ENCODE measurements around the gene SENP1.

SENP1 gene

GRCh38 chr12:48043771-48044170 is 62.1 kb downstream of the SENP1 start:
- Histone ChIP-seq H3K9me3 (ENCODE audit: control insufficient read depth, low read length) (no peaks in the 10 kb centered on the region), H2BK12ac (ENCODE audit: low read length in 2 of 2) (no peak overlapping the region), H3K27ac (ENCODE audit: low read length, poor library complexity, severe bottlenecking) (no peak overlapping the region), H3K9ac (ENCODE audit: low read length) (no peak overlapping the region), H3K18ac (ENCODE audit: low read depth in 1 of 2, low read length in 2 of 2) (no peak overlapping the region), H3K36me3 (ENCODE audit: control insufficient read depth in 1 of 2, insufficient read depth in 2 of 2, low read depth in 1 of 2, low read length in 2 of 2) (peaks cover 8 to 56% of the 10 kb centered on the region in 2 experiments), H2AFZ (ENCODE audit: low read depth, low read length) (no peak overlapping the region), H3K4me3 (ENCODE audit: insufficient read depth in 1 of 2, low read depth in 1 of 2, low read length in 2 of 2) (no peak overlapping the region), H2BK5ac (ENCODE audit: low read depth, low read length, poor library complexity, severe bottlenecking) (no peak overlapping the region), H3K4me1 (ENCODE audit: control insufficient read depth, insufficient read depth, low read depth, low read length) (no peaks in the 10 kb centered on the region), H3K4me2 (ENCODE audit: low read length, poor library complexity, severe bottlenecking) (no peak overlapping the region), H3K79me1 (replicated peaks; ENCODE audit: low read length, poor library complexity, severe bottlenecking) (no peaks in the 10 kb centered on the region), H3K14ac (ENCODE audit: low read length in 2 of 2) (no peak overlapping the region), H3K4ac (ENCODE audit: low read depth in 1 of 2, low read length in 2 of 2) (no peak overlapping the region), H3K23ac (ENCODE audit: low read length in 2 of 2) (no peak overlapping the region), H2AK5ac (ENCODE audit: low read length, severe bottlenecking) (no peak overlapping the region), H3K27me3 (ENCODE audit: control insufficient read depth in 1 of 2, insufficient read depth in 1 of 2, low read length in 2 of 2) (no peaks in the 10 kb centered on the region), H2BK120ac (ENCODE audit: low read depth, low read length) (no peak overlapping the region), H4K8ac (ENCODE audit: low read length) (no peak overlapping the region), H2BK15ac (ENCODE audit: low read depth, poor library complexity, severe bottlenecking) (no peak overlapping the region), H4K91ac (ENCODE audit: low read length) (no peak overlapping the region)
- 100% methylated on average over 1 of the region's 4 CpGs for WGBS
- DNase-seq = no peak

GRCh38 chr12:48041591-48042423 is 64.1 kb downstream of the SENP1 start:
- Histone ChIP-seq H3K27me3 (ENCODE audit: control insufficient read depth in 1 of 2, insufficient read depth in 1 of 2, low read length in 2 of 2) (peaks cover 0 to 13% of the 10 kb centered on the region in 2 experiments), H3K9ac (ENCODE audit: low read length) (no peak overlapping the region), H4K8ac (ENCODE audit: low read length) (no peak overlapping the region), H3K36me3 (ENCODE audit: control insufficient read depth in 1 of 2, insufficient read depth in 2 of 2, low read depth in 1 of 2, low read length in 2 of 2) (peaks cover 8 to 36% of the 10 kb centered on the region in 2 experiments), H3K4me1 (ENCODE audit: control insufficient read depth, insufficient read depth, low read depth, low read length) (peaks cover 9% of the 10 kb centered on the region), H3K9me3 (ENCODE audit: control insufficient read depth, low read length) (no peaks in the 10 kb centered on the region), H3K4me3 (ENCODE audit: insufficient read depth in 1 of 2, low read depth in 1 of 2, low read length in 2 of 2) (no peak overlapping the region), H4K91ac (ENCODE audit: low read length) (no peak overlapping the region), H2AFZ (ENCODE audit: low read depth, low read length) (no peak overlapping the region), H2AK5ac (ENCODE audit: low read length, severe bottlenecking) (no peak overlapping the region), H3K23ac (ENCODE audit: low read length in 2 of 2) (no peak overlapping the region), H3K4me2 (ENCODE audit: low read length, poor library complexity, severe bottlenecking) (no peak overlapping the region), H3K27ac (ENCODE audit: low read length, poor library complexity, severe bottlenecking) (no peak overlapping the region), H2BK5ac (ENCODE audit: low read depth, low read length, poor library complexity, severe bottlenecking) (no peak overlapping the region), H2BK12ac (ENCODE audit: low read length in 2 of 2) (no peak overlapping the region), H2BK15ac (ENCODE audit: low read depth, poor library complexity, severe bottlenecking) (no peak overlapping the region), H2BK120ac (ENCODE audit: low read depth, low read length) (no peak overlapping the region), H3K14ac (ENCODE audit: low read length in 2 of 2) (no peak overlapping the region), H3K4ac (ENCODE audit: low read depth in 1 of 2, low read length in 2 of 2) (no peak overlapping the region), H3K18ac (ENCODE audit: low read depth in 1 of 2, low read length in 2 of 2) (no peak overlapping the region), H3K79me1 (replicated peaks; ENCODE audit: low read length, poor library complexity, severe bottlenecking) (no peaks in the 10 kb centered on the region)
- DNase-seq = no peak
- 84% methylated on average over 3 of the region's 5 CpGs for WGBS

- H4K91ac ChIP-seq (ENCODE audit: low read length) = no peak overlapping the region
- no peak overlapping the region for H3K9ac ChIP-seq (ENCODE audit: low read length)
- H3K27ac ChIP-seq (ENCODE audit: low read length, poor library complexity, severe bottlenecking) = no peak overlapping the region
- no peak overlapping the region for H3K4ac ChIP-seq (ENCODE audit: low read depth in 1 of 2, low read length in 2 of 2)
- no peak overlapping the region for H3K4me2 ChIP-seq (ENCODE audit: low read length, poor library complexity, severe bottlenecking)
- no peak overlapping the region for H4K8ac ChIP-seq (ENCODE audit: low read length)
- H3K27me3 ChIP-seq (ENCODE audit: control insufficient read depth in 1 of 2, insufficient read depth in 1 of 2, low read length in 2 of 2) = peaks cover 0 to 13% of the 10 kb centered on the region in 2 experiments
- H2AFZ ChIP-seq (ENCODE audit: low read depth, low read length) = no peak overlapping the region
- H2BK12ac ChIP-seq (ENCODE audit: low read length in 2 of 2) = no peak overlapping the region
- H3K23ac ChIP-seq (ENCODE audit: low read length in 2 of 2) = no peak overlapping the region
- peaks cover 8 to 22% of the 10 kb centered on the region in 2 experiments for H3K36me3 ChIP-seq (ENCODE audit: control insufficient read depth in 1 of 2, insufficient read depth in 2 of 2, low read depth in 1 of 2, low read length in 2 of 2)
- no peak overlapping the region for H3K14ac ChIP-seq (ENCODE audit: low read length in 2 of 2)
- no peaks in the 10 kb centered on the region for H3K79me1 ChIP-seq (replicated peaks; ENCODE audit: low read length, poor library complexity, severe bottlenecking)
- no peak for DNase-seq
- 95% methylated on average over 2 of the region's 3 CpGs for WGBS
- H2AK5ac ChIP-seq (ENCODE audit: low read length, severe bottlenecking) = no peak overlapping the region
- H3K18ac ChIP-seq (ENCODE audit: low read depth in 1 of 2, low read length in 2 of 2) = no peak overlapping the region
- H2BK120ac ChIP-seq (ENCODE audit: low read depth, low read length) = no peak overlapping the region
- H3K9me3 ChIP-seq (ENCODE audit: control insufficient read depth, low read length) = no peaks in the 10 kb centered on the region
- no peak overlapping the region for H3K4me3 ChIP-seq (ENCODE audit: insufficient read depth in 1 of 2, low read depth in 1 of 2, low read length in 2 of 2)
- no peak overlapping the region for H2BK5ac ChIP-seq (ENCODE audit: low read depth, low read length, poor library complexity, severe bottlenecking)
- H2BK15ac ChIP-seq (ENCODE audit: low read depth, poor library complexity, severe bottlenecking) = no peak overlapping the region
- H3K4me1 ChIP-seq (ENCODE audit: control insufficient read depth, insufficient read depth, low read depth, low read length) = peaks cover 10% of the 10 kb centered on the region
Measured at GRCh38 chr12:48040354-48040753, 65.5 kb downstream of the SENP1 start.

GRCh38 chr12:48039151-48039550 is 66.7 kb downstream of the SENP1 start:
- Histone ChIP-seq H2BK15ac (ENCODE audit: low read depth, poor library complexity, severe bottlenecking) (no peak overlapping the region), H3K27me3 (ENCODE audit: control insufficient read depth in 1 of 2, insufficient read depth in 1 of 2, low read length in 2 of 2) (peaks cover 0 to 13% of the 10 kb centered on the region in 2 experiments), H3K27ac (ENCODE audit: low read length, poor library complexity, severe bottlenecking) (no peak overlapping the region), H3K4me1 (ENCODE audit: control insufficient read depth, insufficient read depth, low read depth, low read length) (peaks cover 10% of the 10 kb centered on the region), H2AK5ac (ENCODE audit: low read length, severe bottlenecking) (no peak overlapping the region), H2AFZ (ENCODE audit: low read depth, low read length) (no peak overlapping the region), H3K9me3 (ENCODE audit: control insufficient read depth, low read length) (no peaks in the 10 kb centered on the region), H3K9ac (ENCODE audit: low read length) (no peak overlapping the region), H2BK12ac (ENCODE audit: low read length in 2 of 2) (no peak overlapping the region), H3K4me3 (ENCODE audit: insufficient read depth in 1 of 2, low read depth in 1 of 2, low read length in 2 of 2) (no peak overlapping the region), H3K4ac (ENCODE audit: low read depth in 1 of 2, low read length in 2 of 2) (no peak overlapping the region), H4K8ac (ENCODE audit: low read length) (no peak overlapping the region), H3K79me1 (replicated peaks; ENCODE audit: low read length, poor library complexity, severe bottlenecking) (no peaks in the 10 kb centered on the region), H3K14ac (ENCODE audit: low read length in 2 of 2) (no peak overlapping the region), H3K4me2 (ENCODE audit: low read length, poor library complexity, severe bottlenecking) (no peak overlapping the region), H3K18ac (ENCODE audit: low read depth in 1 of 2, low read length in 2 of 2) (no peak overlapping the region), H2BK120ac (ENCODE audit: low read depth, low read length) (no peak overlapping the region), H2BK5ac (ENCODE audit: low read depth, low read length, poor library complexity, severe bottlenecking) (no peak overlapping the region), H4K91ac (ENCODE audit: low read length) (no peak overlapping the region), H3K36me3 (ENCODE audit: control insufficient read depth in 1 of 2, insufficient read depth in 2 of 2, low read depth in 1 of 2, low read length in 2 of 2) (peaks cover 0 to 11% of the 10 kb centered on the region in 2 experiments), H3K23ac (ENCODE audit: low read length in 2 of 2) (no peak overlapping the region)
- WGBS = 100% methylated on average over 1 of the region's 1 CpG
- no peak for DNase-seq

All from mesenchymal stem cell (in vitro differentiated cells and primary cell).